ENCODE data around the gene KDM5C. TPM values are rescaled to one million over a fixed set of nuclear protein-coding genes. Genes with fewer than 3 reads are reported as not detected.

KDM5C gene
- total RNA-seq, 2 experiments from 2014 or later, result 95.5 to 99.9 TPM

DNA sequence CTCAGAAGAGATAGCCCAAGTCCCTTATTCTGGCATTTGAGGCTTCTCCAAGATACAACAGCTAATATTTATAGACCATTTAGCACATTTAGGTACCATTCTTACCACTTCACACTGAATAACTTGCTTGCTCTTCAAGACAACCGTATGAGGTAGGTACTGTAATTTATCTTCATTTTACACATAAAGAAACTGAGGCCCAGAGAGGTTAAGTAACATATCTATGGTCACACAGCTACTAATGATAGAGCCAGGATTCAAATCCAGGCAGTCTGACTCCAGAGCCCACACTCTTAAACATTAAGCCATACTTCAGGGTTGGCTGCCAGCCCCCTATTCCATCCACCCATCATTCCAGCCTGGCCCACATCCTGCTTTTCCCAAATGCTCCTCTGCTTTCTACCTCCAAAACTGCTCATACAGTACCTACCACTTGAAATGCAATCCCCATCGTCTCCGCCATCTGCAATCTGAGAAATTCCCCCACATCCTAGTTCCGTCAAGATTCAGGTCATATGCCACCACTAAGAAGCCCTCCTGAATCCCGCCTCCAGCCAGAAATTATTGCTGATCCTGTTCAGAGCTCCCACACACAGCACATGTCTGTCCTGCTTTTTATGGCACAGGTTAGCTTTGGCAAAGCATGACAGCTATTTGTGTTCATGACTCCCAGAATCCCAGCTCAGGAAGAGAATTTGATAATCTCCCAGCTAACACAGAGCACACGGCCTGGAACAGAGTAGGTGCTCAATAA lies 32.8 kb upstream of the KDM5C start:
- peaks cover 19% of the 10 kb centered on the region for H3K4me1 Mint-ChIP-seq
- H3K27me3 Mint-ChIP-seq, result no peaks in the 10 kb centered on the region
- no peak for DNase-seq
- ChIA-PET CTCF (no interaction called here), POLR2A (no interaction called here)
- H3K36me3 Mint-ChIP-seq (ENCODE audit: low read depth), result no peaks in the 10 kb centered on the region
- H3K9me3 Mint-ChIP-seq, result no peaks in the 10 kb centered on the region
- no peak overlapping the region for H3K4me3 Mint-ChIP-seq
- H3K27ac Mint-ChIP-seq, result no peak overlapping the region

DNA sequence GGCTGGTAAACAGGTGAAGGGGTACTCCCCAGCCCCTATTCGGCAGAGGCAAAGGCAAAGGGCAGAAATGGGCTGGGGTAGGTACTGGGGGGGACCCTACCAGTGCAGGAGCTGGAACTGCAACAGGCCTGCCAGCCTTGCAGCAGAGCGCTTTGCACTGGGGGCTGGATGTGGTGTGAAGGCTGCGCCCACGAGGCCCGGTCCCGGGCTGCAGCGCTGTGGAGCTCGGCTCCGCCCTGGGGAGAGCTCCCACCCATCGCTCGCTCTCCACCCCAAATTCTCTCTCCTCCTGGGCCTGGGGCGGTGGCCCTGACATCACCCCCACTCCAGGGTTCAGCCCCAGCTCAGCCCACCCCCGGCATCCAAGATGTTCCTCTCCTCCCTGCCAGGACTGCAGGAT lies 32.2 kb upstream of the KDM5C start:
- Mint-ChIP-seq H3K4me3 (no peak overlapping the region), H3K27me3 (no peaks in the 10 kb centered on the region), H3K27ac (no peak overlapping the region), H3K9me3 (no peaks in the 10 kb centered on the region), H3K36me3 (ENCODE audit: low read depth) (no peaks in the 10 kb centered on the region), H3K4me1 (peaks cover 12% of the 10 kb centered on the region)
- CTCF ChIA-PET, result no interaction called here
- POLR2A ChIA-PET, result no interaction called here
- no peak for DNase-seq

DNA sequence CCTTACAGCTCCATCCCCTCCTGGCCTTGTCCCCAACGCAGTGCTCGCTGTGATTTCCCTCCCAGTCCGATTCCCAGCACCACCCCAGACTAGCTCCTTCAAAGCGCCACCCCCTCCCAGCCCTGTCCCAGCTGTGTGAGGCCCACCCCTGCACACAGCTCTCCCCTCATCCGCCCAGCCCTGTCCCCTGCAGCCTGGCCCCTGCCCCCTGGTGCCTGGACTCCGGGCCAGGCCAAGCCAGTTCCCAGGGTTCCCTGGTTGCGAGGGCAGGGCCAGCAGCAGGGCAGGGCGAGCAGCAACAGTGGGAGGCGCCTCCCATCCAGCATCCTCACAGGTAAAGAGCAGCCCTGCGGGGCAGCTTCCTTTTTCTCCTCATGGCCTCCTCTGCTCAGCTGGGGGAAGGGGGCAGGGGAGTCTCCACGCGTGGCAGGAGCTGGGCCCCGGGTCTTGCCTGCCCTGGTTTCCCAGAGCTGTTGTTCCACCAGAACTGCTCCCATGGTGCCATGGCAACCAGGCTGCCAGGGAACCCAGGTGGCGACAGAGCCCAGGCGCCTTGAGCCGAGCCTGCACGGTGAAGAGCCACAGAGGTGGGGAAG lies 31.5 kb upstream of the KDM5C start:
- CTCF ChIA-PET, result no interaction called here

GRCh38 chrX:53255738-53256191 lies 30.8 kb upstream of the KDM5C start:
- Mint-ChIP-seq H3K36me3 (ENCODE audit: low read depth) (no peaks in the 10 kb centered on the region), H3K9me3 (no peaks in the 10 kb centered on the region), H3K4me3 (no peak overlapping the region), H3K4me1 (no peaks in the 10 kb centered on the region), H3K27ac (no peak overlapping the region), H3K27me3 (no peaks in the 10 kb centered on the region)
- POLR2A ChIA-PET, result no interaction called here
- no peak for DNase-seq
- CTCF ChIA-PET, result interaction anchor here (0.6 kb wide), 1 partner anchor 210 kb away, joined by 3 read pairs; no protein-coding TSS in a partner anchor

More for the DNA sequence above, 31.5 kb upstream of the KDM5C start:
- Mint-ChIP-seq H3K27ac (no peak overlapping the region), H3K4me1 (peaks cover 6% of the 10 kb centered on the region), H3K9me3 (no peaks in the 10 kb centered on the region), H3K4me3 (no peak overlapping the region), H3K36me3 (ENCODE audit: low read depth) (no peaks in the 10 kb centered on the region), H3K27me3 (no peaks in the 10 kb centered on the region)
- no peak for DNase-seq
- POLR2A ChIA-PET, result no interaction called here

DNA sequence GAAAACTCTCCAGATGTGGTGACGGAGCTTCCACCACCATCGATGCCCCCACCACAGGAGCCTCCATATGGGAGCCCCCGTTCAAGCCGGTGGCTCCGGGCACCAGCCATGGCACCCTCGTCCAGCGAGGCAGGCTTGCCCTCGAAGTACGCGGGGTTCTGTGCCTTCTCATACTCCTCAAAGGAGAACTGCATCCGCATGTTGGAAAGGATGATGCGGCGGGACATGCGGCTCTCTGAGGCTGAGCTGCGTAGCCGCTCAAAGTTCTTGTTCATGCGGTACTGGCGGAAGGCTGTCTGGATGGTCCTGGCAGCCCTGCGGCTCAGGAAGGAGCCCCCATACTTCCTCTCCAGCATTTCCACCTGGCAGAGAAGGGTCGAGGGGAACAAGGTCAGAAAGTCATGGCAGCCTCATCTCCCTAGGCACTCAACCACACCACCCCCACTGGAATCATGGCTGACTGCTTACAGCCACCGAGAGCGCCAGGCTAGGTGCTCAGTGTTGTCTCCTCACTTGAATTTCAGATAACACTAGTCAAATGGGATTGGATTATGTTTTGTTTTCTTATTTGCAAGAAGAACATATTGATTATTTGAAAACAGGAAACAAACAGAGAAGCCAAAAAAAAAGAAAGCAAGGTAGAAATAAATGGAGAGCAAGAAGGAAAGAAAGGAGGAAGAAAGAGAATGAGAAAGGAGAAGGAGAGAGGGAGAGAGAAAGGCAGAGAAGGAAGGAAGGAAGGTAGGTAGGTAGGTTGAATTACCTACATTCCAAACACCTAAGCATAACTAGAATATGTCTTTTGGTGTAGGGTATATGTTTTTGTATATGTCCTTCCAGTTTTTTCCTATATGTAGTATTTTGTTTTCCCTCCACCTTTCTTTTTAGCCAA lies 29.8 kb upstream of the KDM5C start:
- no peaks in the 10 kb centered on the region for H3K4me1 Mint-ChIP-seq
- ChIA-PET CTCF (no interaction called here), POLR2A (no interaction called here)
- no peak overlapping the region for H3K4me3 Mint-ChIP-seq
- H3K27ac Mint-ChIP-seq, result no peak overlapping the region
- no peaks in the 10 kb centered on the region for H3K36me3 Mint-ChIP-seq (ENCODE audit: low read depth)
- no peak for DNase-seq
- no peaks in the 10 kb centered on the region for H3K27me3 Mint-ChIP-seq
- H3K9me3 Mint-ChIP-seq, result no peaks in the 10 kb centered on the region

DNA sequence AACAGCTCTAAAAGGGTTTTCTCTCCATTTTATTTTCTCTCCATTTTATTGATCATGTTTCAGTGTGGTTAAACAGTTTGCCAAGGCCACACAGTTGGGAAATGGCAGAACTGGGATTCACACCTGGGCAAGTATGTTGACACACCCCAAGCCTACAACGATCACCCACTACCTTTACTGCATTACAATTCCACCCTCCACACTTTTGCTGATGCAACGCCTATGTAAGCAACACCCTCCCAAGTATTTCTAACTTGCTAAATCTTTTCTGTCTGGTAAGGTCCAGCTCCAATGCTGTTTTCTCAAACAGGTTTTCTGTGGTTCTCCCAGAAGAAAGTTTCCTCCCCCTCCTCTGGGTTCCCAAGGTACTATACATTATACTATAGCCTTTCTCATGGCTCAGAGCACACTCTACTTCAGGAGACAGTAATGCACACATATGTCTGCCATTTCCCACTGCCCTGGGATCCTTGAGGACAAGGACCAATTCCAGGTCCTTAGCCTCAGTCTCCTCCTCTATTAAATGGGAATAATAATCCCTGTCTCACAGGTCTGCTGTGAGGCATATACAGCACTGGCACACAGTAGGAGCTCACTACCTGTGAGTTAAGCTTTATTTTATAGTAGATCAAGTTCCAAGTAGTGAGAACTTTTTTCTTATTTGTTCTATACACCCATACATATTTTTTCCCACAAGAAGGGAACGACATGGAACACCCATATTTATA lies 28.4 kb upstream of the KDM5C start:
- DNase-seq, result no peak
- POLR2A ChIA-PET, result interaction anchor here (0.8 kb wide), 1 partner anchor 9 kb away, joined by 6 read pairs; no protein-coding TSS in a partner anchor
- Mint-ChIP-seq H3K27ac (no peak overlapping the region), H3K9me3 (no peaks in the 10 kb centered on the region), H3K36me3 (ENCODE audit: low read depth) (no peaks in the 10 kb centered on the region), H3K4me1 (no peaks in the 10 kb centered on the region), H3K27me3 (no peaks in the 10 kb centered on the region), H3K4me3 (no peak overlapping the region)
- CTCF ChIA-PET, result no interaction called here

DNA sequence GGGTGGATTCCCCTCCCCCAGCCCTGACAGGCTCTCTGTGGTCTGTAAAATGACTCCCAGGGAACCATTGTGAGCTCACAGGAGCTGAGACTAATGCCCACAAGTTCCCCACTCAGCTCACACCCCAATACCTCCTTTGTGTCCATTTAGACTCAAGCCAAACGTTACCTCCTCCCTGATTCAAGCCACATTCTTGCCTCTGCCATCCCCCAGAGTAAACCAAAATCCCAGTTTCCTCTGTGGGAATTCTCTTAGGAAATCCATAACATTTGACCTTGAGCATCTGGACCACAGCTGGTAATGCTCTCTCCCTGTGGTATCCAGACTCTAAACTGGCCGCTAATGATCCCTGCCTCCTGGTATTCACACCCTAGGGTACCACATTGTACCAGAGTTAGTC lies 26.3 kb upstream of the KDM5C start:
- DNase-seq, result no peak
- ChIA-PET POLR2A (no interaction called here), CTCF (no interaction called here)
- Mint-ChIP-seq H3K9me3 (no peaks in the 10 kb centered on the region), H3K4me1 (no peaks in the 10 kb centered on the region), H3K27me3 (no peaks in the 10 kb centered on the region), H3K4me3 (no peak overlapping the region), H3K36me3 (ENCODE audit: low read depth) (no peaks in the 10 kb centered on the region), H3K27ac (no peak overlapping the region)

- Mint-ChIP-seq H3K27ac (no peak overlapping the region), H3K4me1 (no peaks in the 10 kb centered on the region), H3K9me3 (no peaks in the 10 kb centered on the region), H3K27me3 (no peaks in the 10 kb centered on the region), H3K4me3 (no peak overlapping the region), H3K36me3 (ENCODE audit: low read depth) (no peaks in the 10 kb centered on the region)
- CTCF ChIA-PET, result no interaction called here
- DNase-seq, result no peak
- POLR2A ChIA-PET, result no interaction called here
These were observed 25.5 kb upstream of the KDM5C start for GRCh38 chrX:53250556-53250955.

- ChIA-PET POLR2A (no interaction called here), CTCF (no interaction called here)
These were observed 24.5 kb upstream of the KDM5C start for GRCh38 chrX:53249408-53250042.

DNA sequence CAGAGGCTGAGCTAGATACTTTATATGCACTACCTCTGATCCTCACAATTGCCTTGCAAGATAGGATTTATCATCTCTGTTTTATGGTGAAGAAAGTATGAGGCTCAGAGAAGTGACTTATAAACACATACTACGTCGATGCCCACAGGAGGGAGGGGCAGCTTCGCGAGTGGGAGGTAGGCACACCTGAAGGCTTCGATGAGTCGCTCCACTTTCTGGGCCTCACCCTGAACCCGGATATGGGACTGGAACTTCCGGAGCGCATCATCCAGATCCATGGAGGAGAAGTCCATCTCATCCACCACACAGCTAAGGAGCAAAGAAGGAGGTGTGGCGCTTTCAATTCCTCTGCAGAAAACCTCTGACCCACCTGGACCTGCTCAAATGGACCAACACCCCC lies 22.9 kb upstream of the KDM5C start:
- no peaks in the 10 kb centered on the region for H3K27me3 Mint-ChIP-seq
- no peak for DNase-seq
- no peaks in the 10 kb centered on the region for H3K4me1 Mint-ChIP-seq
- H3K9me3 Mint-ChIP-seq, result no peaks in the 10 kb centered on the region
- ChIA-PET CTCF (no interaction called here), POLR2A (no interaction called here)
- no peak overlapping the region for H3K4me3 Mint-ChIP-seq
- H3K36me3 Mint-ChIP-seq (ENCODE audit: low read depth), result no peaks in the 10 kb centered on the region
- no peak overlapping the region for H3K27ac Mint-ChIP-seq

More at GRCh38 chrX:53249408-53250042, 24.5 kb upstream of the KDM5C start:
- Mint-ChIP-seq H3K9me3 (no peaks in the 10 kb centered on the region), H3K27ac (no peak overlapping the region), H3K36me3 (ENCODE audit: low read depth) (no peaks in the 10 kb centered on the region), H3K27me3 (no peaks in the 10 kb centered on the region), H3K4me1 (no peaks in the 10 kb centered on the region), H3K4me3 (no peak overlapping the region)
- DNase-seq, result no peak

DNA sequence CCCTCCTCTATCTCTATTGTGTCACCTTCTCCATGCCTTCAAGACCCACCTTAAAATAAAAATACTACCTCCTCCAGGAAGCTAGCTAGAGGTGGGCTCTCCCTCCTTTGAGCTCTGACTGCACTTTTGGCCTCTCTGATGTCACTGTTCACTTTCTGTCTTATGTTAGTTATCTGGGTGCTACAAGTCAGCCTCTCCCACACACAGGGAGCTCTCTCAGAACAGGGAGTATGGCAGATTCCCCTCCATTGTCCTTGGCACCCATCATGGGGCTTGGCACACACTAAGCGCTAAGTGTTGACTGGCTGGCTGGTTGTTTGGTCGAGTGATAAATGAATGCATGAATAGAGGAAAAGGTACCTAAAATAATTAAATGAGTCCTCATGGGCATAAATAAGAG lies 21.2 kb upstream of the KDM5C start:
- DNase-seq, result no peak
- Mint-ChIP-seq H3K4me3 (no peak overlapping the region), H3K36me3 (ENCODE audit: low read depth) (no peaks in the 10 kb centered on the region), H3K4me1 (no peaks in the 10 kb centered on the region), H3K9me3 (no peaks in the 10 kb centered on the region), H3K27ac (no peak overlapping the region), H3K27me3 (no peaks in the 10 kb centered on the region)
- CTCF ChIA-PET, result no interaction called here
- POLR2A ChIA-PET, result no interaction called here

GRCh38 chrX:53244610-53245009 lies 19.6 kb upstream of the KDM5C start:
- no peaks in the 10 kb centered on the region for H3K4me1 Mint-ChIP-seq
- no peaks in the 10 kb centered on the region for H3K36me3 Mint-ChIP-seq (ENCODE audit: low read depth)
- ChIA-PET CTCF (interaction anchor here (1.0 kb wide), 2 partner anchors 18 to 29 kb away, joined by 3 to 4 read pairs; no protein-coding TSS in a partner anchor), POLR2A (no interaction called here)
- no peak overlapping the region for H3K27ac Mint-ChIP-seq
- H3K9me3 Mint-ChIP-seq, result no peaks in the 10 kb centered on the region
- no peak overlapping the region for H3K4me3 Mint-ChIP-seq
- no peak for DNase-seq
- no peaks in the 10 kb centered on the region for H3K27me3 Mint-ChIP-seq

- ChIA-PET CTCF (no interaction called here), POLR2A (no interaction called here)
- Mint-ChIP-seq H3K4me1 (peaks cover 2% of the 10 kb centered on the region), H3K9me3 (no peaks in the 10 kb centered on the region), H3K27me3 (no peaks in the 10 kb centered on the region), H3K27ac (no peak overlapping the region), H3K4me3 (no peak overlapping the region), H3K36me3 (ENCODE audit: low read depth) (no peaks in the 10 kb centered on the region)
- no peak for DNase-seq
These were observed 17.3 kb upstream of the KDM5C start for GRCh38 chrX:53242310-53242709.

Measured in activated CD4-positive, alpha-beta memory T cell treated with anti-CD3 and anti-CD28 coated beads, Interleukin-2, amount 10 ng/mL, durations not matched to agents 7 days and 5 days (primary cell).